ENCODE results near the gene KRT80.

DNA sequence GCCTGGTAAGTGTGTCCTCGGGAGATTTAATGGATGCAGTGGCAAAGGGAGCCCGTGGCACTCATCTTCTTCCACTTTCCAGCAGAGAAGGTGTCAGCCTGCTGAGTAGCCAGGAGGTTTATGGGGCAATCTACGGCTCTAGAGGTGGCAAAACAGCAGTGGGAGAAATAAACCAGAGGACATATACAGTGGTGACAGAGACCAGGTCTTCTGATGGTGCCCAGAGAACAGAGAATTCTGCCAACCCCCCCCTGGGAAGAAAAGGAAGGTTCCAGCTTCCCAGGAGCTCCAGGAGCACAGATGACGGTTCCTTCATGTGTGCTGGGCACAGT is 69.3 kb downstream of the KRT80 start:
- TF ChIP-seq, protein P1, sequence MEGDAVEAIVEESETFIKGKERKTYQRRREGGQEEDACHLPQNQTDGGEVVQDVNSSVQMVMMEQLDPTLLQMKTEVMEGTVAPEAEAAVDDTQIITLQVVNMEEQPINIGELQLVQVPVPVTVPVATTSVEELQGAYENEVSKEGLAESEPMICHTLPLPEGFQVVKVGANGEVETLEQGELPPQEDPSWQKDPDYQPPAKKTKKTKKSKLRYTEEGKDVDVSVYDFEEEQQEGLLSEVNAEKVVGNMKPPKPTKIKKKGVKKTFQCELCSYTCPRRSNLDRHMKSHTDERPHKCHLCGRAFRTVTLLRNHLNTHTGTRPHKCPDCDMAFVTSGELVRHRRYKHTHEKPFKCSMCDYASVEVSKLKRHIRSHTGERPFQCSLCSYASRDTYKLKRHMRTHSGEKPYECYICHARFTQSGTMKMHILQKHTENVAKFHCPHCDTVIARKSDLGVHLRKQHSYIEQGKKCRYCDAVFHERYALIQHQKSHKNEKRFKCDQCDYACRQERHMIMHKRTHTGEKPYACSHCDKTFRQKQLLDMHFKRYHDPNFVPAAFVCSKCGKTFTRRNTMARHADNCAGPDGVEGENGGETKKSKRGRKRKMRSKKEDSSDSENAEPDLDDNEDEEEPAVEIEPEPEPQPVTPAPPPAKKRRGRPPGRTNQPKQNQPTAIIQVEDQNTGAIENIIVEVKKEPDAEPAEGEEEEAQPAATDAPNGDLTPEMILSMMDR (IDR thresholded peaks at IDR 0.05 in 8 of 11, conservative IDR thresholded peaks at IDR 0.05 in 3 of 11): no peak
- TF ChIP-seq POLR2A (IDR thresholded peaks at IDR 0.05) (no peak), POLR2AphosphoS5 (IDR thresholded peaks at IDR 0.05) (no peak)

All from spleen (tissue), 7 donors.